Skin epidermis (tissue), 12 donors: ENCODE data around the gene CYP21A2.
"Not testable (repeated sequence)": the region's sequence is repeated elsewhere in the genome, so short reads cannot be mapped to it uniquely, and the experiment has no call there.

Experiments used
- H3K27ac ChIP-seq, 21 experiments: fragments of 200-600 bp; sonication (generic) in 11 of 21; one replicate each; pipeline ENCODE4 v1.5.0; 2020; ENCODE audit warnings: mild to moderate bottlenecking in 3 of 21, inconsistent platforms in 2 of 21, moderate library complexity in 2 of 21
- H3K4me3 ChIP-seq, 7 experiments: fragments of 200-600 bp; sonication (generic) in 2 of 7; one replicate each; pipeline ENCODE4 v1.5.0; 2020; ENCODE audit warnings: inconsistent platforms in 2 of 7, mild to moderate bottlenecking in 2 of 7, moderate library complexity in 1 of 7

Gene CYP21A2

GRCh38 chr6:32037598-32038524 is at the start of gene CYP21A2:
TSS of gene CYP21A2 (plus strand) at chr6:32038415. CDS start at chr6:32038423, 8 bp downstream.
- H3K27ac ChIP-seq, H3K4me3 ChIP-seq: not testable (repeated sequence)

GRCh38 chr6:31989363-31989762 is 48.9 kb upstream of the CYP21A2 start:
- H3K4me3 ChIP-seq, H3K27ac ChIP-seq: not testable (repeated sequence)

- not testable (repeated sequence) for H3K4me3 ChIP-seq, H3K27ac ChIP-seq
These were observed 43.8 kb upstream of the CYP21A2 start for GRCh38 chr6:31994421-31994820.

- H3K4me3 ChIP-seq, H3K27ac ChIP-seq: not testable (repeated sequence)
These were observed 41.8 kb upstream of the CYP21A2 start for GRCh38 chr6:31996385-31996784.

GRCh38 chr6:32002546-32003268 is 35.5 kb upstream of the CYP21A2 start:
- not testable (repeated sequence) for H3K4me3 ChIP-seq, H3K27ac ChIP-seq

GRCh38 chr6:32003301-32003700 is 34.9 kb upstream of the CYP21A2 start:
- H3K27ac ChIP-seq, H3K4me3 ChIP-seq: not testable (repeated sequence)

- H3K4me3 ChIP-seq, H3K27ac ChIP-seq: not testable (repeated sequence)
These were observed 33.8 kb upstream of the CYP21A2 start for GRCh38 chr6:32004393-32004792.

- H3K27ac ChIP-seq, H3K4me3 ChIP-seq: not testable (repeated sequence)
These were observed 33.2 kb upstream of the CYP21A2 start for GRCh38 chr6:32004864-32005537.

- H3K4me3 ChIP-seq, H3K27ac ChIP-seq: not testable (repeated sequence)
These were observed 32.7 kb upstream of the CYP21A2 start for GRCh38 chr6:32005538-32005880.

- not testable (repeated sequence) for H3K4me3 ChIP-seq, H3K27ac ChIP-seq
These were observed 32.2 kb upstream of the CYP21A2 start for GRCh38 chr6:32005991-32006529.

- not testable (repeated sequence) for H3K4me3 ChIP-seq, H3K27ac ChIP-seq
These were observed 31.1 kb upstream of the CYP21A2 start for GRCh38 chr6:32007086-32007485.

- not testable (repeated sequence) for H3K4me3 ChIP-seq, H3K27ac ChIP-seq
These were observed 30.2 kb upstream of the CYP21A2 start for GRCh38 chr6:32008037-32008436.

- H3K27ac ChIP-seq, H3K4me3 ChIP-seq: not testable (repeated sequence)
These were observed 29.6 kb upstream of the CYP21A2 start for GRCh38 chr6:32008616-32009015.

GRCh38 chr6:32009537-32009936 is 28.7 kb upstream of the CYP21A2 start:
- not testable (repeated sequence) for H3K4me3 ChIP-seq, H3K27ac ChIP-seq

- not testable (repeated sequence) for H3K27ac ChIP-seq, H3K4me3 ChIP-seq
These were observed 27.2 kb upstream of the CYP21A2 start for GRCh38 chr6:32010856-32011530.

GRCh38 chr6:32012941-32013617 is 25.1 kb upstream of the CYP21A2 start:
- not testable (repeated sequence) for H3K4me3 ChIP-seq, H3K27ac ChIP-seq

- not testable (repeated sequence) for H3K4me3 ChIP-seq, H3K27ac ChIP-seq
These were observed 24.5 kb upstream of the CYP21A2 start for GRCh38 chr6:32013738-32014137.

GRCh38 chr6:32014547-32014946 is 23.7 kb upstream of the CYP21A2 start, which contains the start of gene C4B:
TSS of gene C4B (plus strand) at chr6:32014795. CDS start at chr6:32014846, 51 bp downstream.
- not testable (repeated sequence) for H3K4me3 ChIP-seq, H3K27ac ChIP-seq

GRCh38 chr6:32022100-32022499 is 16.1 kb upstream of the CYP21A2 start:
- H3K4me3 ChIP-seq, H3K27ac ChIP-seq: not testable (repeated sequence)
